ENCODE data around the gene CIBAR2.

The CIBAR2 gene

DNA sequence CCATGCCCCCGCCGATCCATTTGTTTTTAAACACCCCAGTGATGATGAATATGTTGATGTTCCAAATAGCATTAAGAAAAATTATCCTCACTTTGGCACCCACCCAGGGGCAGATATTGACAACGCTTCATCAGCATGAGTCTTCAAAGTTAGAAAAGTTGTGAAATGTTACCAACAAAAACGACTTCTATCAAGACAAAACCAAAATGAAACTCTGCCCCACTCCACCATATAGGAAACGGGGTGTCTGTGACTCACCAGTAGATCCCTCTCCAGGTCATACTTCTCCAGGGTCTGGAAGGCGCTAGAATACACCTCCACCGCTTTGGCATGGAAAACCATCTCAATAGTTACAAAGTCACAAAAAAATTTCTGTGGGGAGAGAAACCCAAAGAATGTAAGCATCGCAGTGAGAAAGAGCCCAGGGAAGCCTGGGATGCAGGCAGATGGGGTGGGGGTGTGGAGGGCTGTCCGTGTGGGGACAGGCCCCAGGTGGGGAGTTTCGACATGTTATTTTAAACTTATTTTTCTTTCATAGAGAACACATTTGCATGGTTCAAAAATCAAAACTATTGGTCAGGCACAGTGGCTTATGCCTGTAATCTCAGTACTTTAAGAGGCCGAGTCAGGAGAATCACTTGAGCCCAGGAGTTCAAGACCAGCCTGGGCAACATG, 10.2 kb downstream of the CIBAR2 start:
- no peak for DNase-seq

DNA sequence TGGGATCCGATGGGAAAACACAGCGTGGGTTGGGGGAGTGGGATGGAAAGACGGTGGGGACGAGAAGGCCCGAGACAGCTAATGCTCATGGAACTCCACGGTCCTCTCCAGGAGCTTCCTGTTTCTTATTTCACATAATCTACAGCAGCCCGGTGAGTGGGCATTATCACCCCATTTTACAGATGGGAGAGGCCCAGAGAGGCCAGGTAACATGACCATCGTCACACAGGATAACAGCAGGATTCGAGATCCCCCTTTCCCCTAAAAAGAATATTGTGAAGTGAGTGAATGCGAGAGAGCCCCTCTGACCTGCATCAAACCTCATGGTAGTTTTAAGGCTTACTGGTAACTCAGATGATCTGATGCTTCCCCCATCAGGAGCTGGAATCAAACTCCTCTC, 12.0 kb downstream of the CIBAR2 start:
- no peak for DNase-seq

DNA sequence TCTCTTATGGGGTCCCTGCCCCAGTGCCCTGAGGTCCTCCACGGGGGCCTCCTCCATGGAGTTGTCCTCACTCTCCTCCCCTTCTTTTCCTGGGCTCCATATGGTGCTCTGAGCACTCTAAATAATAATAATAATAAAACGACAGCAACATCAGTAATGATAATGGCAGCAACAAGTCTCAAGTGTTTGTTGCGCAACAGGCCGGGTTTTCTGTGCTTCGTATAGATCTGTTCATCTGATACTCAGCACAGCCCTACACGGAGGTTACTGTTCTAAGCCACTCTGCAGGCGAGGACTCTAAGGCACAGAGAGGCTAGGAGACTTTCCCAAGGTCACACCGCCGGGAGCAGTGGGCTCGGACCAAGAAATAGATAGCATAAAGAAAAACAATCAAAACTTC, 13.7 kb downstream of the CIBAR2 start:
- DNase-seq, result no peak

DNA sequence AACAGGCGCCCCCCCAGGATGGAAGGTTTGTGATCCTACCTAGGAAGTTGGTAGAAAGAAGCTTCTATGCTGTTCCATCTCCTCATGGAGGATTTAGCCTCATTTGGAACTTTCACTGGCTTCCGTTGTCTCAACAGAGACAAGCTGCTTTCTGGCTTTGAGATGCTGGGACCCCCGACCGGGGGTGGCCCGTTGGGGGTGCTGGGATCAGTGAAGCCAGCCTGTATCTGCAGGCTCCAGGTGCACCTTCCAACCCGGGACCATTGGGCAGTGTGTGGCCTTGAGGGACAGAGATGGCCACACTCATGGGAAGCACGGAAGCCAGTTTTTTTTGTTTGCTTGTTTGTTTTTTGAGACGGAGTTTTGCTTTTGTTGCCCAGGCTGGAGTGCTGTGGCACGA, 15.4 kb downstream of the CIBAR2 start:
- DNase-seq, result no peak

DNA sequence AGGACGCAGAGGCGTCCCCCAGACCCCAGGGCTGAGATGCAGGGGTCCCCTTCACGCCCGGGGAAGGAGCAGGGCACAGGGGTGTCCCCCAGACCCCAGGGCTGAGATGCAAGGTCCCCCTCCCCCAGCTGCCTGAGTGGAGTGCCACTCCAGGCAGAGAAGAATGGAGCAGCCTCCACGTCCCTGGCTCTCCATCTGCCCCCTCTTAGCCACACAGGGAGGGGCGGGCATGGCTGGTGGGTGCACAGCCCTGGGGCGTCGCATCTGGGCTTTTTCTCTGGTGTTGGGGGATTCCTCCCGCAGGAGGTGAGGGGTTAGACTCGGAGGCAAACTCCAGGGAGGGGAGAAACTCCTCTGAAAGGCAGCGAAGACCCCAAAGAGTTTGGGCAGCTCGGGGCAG, 17.5 kb downstream of the CIBAR2 start:
- no peak for DNase-seq

DNA sequence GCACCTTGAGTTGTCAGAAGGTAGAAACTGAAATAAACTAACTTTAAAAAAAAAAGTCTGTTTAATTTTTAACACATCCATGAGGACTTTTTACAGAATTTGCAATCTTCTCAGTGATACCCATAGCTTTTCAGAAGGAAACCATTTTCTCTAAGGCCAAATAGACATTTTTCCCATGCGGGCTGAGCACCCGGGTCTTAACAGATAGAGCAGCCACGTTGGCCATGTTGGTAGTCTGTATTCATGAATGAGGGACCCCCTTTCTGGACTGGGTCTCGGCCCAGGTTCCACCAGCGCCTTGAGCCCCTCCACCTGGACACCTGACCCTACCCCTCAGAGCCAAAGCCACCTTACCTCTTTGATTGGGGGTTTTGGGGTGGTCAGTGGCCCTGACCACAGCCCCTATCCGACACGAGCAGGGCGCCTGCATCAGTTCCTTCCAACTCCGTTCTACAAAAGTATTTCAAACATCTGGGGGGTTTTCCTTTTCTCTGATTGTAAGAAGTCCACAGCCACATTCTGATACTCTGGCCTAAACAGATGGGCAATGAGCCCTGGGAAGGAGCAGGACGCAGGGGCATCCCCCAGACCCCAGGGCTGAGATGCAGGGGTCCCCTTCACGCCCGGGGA, 18.0 kb downstream of the CIBAR2 start:
- no peak for DNase-seq

DNA sequence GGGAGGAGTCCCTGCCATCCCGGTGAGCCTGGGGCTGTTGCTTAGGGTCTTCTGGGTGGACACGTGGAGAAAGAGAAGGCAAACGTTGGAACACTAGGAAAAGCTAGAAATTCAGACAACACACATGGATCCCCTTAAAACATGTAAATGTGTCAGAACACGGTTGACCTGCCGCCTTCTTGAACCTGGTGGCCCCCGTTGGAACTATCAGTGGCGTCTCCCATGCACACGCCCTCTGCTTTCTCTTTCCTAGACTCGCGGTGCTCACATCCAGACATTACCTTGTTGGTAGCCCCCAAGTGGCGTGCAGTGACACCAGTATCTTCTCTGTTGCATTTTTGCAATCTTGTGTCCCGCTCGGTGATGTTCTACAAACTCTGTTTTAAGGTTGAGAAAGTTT, 18.6 kb downstream of the CIBAR2 start:
- no peak for DNase-seq

DNA sequence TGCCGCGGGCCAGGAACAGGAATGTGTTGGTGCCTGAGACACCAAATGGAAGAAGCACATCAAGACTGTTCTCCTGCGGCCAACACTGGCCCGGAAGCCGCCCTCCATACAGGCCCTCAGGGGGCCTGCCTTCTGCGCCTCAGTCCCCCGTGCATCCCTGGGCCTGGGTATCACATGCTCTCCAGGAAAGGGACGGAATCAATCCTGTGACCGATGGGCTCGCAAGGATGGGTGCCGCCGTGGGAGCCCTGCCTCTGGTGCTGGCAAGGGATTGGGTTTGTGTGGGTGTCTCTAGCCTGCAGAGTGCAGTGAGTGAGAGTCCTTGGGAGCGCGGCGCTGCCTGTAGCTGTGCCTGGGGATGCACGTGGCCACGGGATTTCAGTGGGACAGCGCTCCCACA, 19.4 kb downstream of the CIBAR2 start:
- DNase-seq, result no peak

DNA sequence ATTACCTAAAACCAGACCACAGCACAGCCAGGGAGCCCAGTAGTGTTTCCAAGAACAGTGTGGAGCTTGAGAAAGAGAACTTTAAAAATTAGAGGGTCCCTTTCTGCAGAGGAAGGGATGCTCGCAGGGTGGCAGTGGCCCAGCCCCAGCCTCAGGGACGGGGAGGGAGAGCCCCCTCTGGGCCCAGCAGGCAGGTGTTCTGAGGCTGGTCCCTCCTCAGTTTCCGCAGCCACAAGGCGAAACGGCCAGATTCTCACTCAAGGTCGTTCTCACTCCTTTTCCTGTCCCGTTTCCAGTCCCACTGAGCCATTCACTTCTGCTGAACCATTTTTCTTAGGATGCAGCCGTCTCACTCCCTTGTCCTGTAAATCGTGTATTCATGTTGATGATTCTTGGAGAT, 20.0 kb downstream of the CIBAR2 start:
- no peak for DNase-seq

DNA sequence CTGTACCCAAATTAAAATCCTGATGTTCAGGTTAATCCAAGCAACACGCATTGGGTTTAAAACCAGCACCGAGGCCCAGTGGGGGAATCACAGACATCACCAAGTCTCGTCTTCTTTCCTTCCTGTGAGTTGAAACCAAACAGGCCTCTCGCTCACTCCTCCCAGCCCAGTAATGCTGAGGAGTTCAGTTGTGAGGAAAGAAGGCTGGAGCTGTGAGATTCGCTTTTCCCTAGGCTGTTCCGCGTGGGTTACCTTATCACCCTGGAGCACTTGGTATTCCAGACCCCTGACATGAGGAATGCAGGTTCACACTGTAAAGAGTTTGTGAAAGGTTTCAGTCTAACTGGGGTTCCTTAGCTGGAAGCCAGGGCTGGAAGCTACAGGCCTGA, 20.8 kb downstream of the CIBAR2 start:
- DNase-seq, result no peak

DNA sequence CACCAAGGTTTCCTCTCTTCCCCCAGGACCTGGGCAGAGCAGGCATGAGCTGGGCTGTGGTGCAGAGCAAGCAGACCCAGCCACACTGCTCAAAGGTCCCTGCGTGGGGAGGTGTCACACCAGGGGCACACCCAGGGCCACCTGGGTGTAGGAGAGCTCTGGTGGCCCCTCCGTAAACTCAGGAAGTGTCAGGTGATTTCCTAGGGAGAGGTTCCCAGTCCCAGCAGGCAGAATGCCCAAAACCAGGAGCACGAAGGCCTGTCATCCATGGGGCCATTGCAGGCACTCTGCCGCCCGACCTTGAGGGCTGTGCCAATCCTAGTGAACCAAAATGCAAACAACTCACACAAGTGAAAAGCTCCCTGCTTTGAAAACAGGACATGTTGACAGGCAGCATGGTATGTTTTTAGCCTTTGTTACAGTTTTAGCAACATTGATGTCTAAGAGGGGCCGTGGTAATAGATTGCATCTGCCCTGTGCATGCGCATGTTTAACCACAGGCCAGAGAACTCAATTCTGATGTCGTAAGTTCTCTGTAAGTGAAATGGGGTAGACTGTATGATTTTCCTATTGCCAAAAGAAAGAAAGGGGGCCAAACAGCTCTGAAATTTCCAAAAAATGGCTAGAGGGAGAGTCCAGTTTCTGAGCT, 21.3 kb downstream of the CIBAR2 start:
- DNase-seq, result no peak

DNA sequence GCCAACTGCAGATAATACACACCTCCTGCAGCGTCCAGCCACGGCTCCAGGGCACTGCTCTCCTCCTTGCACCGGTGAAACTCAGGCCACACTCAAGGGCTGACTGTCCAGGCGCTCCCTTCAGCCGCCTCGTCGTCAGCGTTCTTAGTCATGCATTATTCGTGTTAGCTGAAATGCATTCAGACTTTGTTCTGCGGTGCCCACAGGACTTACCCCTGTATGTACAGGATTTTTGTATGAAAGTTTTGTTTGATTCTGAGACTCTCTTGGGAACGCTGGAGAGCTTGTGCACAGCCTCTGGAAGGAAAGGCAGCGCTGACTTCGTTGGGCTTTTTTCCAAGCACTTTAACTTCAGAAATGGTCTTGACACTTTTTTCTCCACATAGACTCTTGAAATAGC, 22.1 kb downstream of the CIBAR2 start:
- DNase-seq, result no peak

DNA sequence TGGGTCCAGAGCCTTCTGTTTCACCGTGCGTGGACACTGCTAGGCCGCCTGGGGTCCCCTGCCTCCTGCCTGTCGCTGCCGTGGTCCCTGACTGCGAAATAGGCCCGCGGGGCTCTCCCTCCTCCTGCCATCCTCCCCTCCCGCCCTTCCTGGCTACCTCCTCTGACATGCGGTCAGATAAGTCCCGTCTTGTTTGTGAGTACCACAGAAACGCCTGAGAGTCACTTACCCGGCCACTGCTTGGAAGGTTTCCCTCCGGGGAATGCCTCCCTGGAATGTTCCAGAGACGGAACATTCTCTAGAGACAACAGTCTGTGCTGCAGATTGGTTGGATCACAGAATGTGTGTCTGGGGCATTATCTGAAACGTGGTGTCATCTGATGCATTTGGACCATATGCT, 22.7 kb downstream of the CIBAR2 start:
- no peak for DNase-seq

DNA sequence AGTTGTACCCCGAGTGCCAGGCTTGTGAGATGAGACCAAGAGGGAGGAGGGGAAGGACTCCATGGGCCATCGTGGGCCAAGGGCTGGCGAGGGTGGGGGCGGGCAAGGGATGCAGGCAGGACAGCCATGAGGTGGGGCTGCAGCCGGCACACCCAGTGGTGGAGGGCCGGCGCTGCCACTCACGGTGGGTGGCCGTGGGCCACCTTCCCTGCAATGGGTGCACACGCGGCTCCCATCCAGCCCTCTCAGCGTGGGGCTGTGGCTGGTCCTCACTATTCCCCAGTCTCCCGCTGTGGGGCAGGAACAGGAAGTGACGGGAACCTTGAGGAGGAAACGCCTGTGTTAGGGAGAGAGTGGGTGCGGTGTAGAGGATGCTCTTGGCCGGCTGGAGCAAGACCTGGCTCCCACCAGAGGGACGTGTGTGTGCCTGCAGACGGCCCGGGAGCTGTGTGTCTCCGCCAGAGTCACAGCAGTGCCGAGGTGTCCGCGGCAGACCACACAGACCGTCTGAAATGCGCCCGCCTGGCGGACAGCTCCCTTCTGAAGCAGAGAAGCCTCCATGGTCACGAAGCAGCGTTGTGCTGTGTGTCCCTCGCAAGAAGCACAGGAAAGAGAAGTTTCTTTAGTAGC, 23.6 kb downstream of the CIBAR2 start:
- DNase-seq, result no peak

DNA sequence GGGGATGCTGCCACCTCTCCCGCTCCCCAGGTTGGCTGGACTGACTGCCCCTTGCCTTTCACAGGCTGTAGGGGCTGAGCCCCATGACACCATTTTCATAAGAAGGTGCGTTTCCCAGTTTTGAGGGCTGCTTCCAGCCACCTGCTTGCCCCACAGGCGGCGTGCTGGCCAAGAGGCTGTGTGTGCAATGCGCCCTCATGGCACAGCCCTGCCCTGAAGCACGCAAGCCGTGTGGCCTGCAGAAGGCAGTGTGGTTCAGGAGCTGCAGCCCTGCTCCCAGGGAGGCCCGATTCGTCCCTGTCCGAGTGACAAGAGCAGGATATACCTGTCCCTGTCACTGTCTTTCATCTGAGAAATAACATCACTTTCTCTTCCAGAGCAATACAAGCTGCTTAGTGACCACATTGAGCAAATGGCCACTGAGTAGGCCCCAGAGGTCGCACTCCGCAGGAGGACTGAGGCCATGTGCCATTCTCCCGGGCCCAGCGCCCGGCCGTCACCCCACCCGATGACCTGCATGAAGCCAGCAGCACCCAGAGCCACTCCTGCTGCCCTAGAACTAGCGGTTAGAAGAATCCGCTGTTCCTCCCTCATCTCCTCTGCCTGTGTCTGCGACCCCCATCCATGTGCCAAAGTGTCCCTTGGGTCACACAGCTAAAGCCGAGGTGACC, 24.2 kb downstream of the CIBAR2 start:
- no peak for DNase-seq

DNA sequence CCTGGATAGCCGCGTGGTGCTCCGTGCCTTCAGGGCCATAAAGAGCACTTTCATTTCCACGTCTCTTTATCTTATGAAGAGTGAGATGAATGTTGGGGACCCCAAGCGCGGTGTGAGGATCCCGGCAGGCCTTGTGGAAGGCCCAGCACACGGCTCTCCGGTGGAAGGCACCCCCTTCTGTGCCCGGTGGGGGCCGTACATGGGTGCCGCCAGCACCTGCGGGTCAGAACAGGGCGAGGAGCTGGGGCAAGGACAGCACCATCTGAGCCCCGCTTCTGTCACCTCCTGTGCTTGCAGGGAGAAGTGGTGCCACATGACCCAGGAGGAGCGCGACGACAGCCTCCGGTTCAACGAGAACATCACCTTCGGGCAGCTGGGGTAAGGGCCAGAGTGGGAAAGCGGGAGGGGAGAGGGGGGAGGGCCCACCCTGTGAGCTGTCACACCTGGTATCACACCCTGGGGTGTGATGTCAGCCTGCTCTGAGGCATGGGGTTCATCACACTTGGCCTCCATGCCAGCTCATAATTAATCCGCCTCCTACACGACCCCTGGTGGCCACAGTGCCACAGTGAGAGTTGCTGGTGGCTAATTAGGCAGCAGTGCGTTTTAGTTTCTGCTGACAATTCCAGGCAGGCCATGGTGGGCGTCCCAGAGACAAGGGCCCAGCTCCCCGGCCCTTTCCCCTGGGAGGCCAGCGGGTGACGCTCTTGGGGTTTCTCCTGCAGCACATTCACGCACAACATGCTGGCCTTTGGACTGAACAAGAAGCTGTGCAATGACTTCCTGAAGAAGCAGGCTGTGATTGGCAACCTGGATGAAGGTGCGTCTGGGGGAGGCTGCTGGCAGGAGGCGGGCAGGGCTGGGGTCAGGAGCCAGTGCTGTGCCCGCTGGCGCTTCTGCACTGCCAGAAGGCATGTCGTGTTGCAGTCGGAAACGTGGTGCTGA, 25.7 kb downstream of the CIBAR2 start:
- no peak for DNase-seq

DNA sequence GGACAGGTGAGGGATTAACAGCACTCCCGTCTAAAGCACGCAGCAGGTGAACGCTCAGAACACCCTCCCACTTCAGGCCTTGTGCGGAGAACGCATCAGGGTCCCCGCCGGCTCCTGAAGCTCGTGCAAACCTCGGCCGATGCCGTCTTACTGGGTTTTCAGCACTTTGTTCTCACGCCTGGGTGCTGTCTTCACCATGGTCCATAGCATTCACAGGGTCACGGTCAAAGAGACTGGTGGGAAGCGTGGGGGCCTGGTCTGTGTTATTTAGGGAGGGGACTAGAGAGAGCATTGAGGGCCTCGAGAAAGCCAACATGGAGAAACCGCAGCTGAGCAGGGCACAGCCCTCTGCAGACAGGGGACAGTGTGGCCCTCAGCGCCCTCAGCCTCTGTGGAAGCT, 26.6 kb downstream of the CIBAR2 start:
- DNase-seq, result no peak

DNA sequence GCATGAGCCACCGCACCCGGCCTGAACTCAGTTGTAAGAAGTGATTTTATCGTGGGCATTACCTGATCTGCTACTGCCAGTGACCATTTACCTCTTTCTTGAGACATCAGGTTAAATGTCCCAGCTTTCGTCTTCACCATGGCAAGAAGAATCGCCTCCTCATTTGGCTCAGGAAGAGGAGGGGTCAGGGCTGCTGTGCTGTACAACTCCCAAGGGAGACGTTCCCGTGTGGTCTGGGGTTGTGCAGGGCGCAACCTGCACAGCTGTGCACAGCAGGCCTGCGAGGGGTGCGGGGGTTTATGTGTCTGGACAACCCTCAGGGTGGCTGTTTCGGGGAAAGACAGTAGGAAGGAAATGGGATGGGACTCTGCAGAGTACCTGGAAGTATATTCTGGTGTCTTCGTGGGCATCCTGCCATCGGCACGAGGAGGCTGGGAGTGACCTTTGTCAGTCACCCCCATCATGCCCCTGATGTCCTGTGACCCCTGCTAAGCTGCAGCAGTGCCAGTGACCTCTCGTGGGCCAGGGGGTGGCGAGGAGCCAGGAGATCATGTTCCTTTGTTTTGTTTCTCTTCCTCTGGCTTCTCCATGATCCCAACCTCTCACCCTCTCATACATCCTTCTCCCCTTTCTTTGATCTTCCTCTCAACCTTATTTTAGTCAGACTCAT, 27.3 kb downstream of the CIBAR2 start:
- DNase-seq, result no peak

DNA sequence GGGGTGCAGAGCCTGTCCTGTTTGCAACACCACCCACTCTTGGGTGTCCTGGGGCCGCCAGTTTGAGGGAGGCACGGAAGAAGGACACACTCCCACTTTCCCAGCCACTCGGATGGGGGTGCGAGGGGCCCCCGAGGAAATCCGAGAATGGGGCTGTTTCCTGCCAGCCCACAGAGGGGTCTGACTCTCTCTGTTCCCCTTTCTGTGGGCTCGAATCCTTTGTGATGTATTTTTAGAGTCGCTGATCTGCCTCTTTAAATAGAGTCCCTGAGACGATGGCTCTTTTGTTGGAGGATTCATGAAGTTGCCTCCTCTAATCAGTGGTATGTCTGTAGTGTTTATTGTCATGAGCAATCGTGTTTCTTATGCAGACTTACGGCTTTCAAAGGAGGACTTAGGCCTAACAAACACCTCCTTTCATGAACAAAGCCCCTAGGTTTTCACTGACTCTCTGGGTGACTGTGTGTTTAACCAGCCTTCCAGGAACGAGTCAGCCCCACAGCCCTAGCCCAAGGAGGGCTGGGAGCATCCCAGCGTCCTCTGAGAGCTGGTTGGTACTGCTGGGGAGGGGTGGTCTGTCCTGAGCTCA, 29.1 kb downstream of the CIBAR2 start:
- no peak for DNase-seq

DNA sequence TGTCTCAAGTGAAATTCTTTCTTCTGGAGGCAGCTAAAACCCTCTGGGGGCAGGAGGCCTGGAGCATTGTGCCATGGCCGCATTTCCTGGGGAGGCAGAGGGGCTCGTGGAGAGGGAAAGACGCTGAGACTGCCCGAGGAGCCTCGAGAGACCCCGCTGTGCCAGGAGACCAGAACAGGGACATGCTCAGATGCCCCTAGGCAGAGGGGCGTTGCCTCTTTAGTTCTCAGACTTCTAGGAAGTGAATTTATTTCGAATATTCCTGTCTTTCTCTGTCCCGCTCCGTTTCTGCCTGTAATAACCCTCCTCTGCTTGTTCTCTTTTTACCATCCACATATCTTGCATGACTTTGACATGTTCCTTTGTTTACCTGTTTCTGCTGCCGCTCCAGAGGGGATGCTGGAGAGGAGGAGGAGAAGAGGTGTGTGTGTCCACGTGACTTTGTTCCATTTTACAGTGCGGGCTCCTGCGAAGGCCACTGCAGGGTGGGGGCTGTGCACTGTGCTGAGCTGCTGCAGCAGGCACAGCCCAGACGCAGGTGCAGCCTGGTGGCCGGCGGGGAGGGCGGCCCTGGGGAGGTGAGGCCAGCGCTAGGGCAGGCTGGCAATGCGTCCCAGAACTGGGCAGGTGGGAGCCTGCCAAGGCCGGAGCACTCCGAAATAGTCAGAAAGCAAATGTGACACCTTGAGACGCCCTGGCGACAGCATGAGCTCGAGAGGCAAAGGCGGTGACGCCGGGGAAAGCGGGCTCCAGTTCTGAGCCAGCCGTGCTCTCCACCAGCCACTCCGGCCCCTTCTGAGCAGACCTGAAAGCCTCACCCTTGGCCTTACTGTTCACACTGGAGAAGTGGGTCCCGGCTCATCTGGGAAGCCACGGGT, 29.9 kb downstream of the CIBAR2 start:
- no peak for DNase-seq
